Lower lobe of right lung (tissue), 2 donors: ENCODE measurements around the gene TRRAP. TPM values are rescaled to one million over a fixed set of nuclear protein-coding genes. Genes with fewer than 3 reads are reported as not detected.

Experiments
- ATAC-seq, 2 donors: fragments of 200-7000 bp; cut with Tn5 transposase; one replicate each; pipeline ENCODE4 v1.9.1; 2020 to 2022; ENCODE audit warnings: mild to moderate bottlenecking in 2 of 2, moderate library complexity in 2 of 2
- DNase-seq: peaks from one replicate; pipeline ENCODE4 v3.0.0-alpha.2; 2020
- H3K27ac ChIP-seq: fragments of 200-600 bp; one replicate; pipeline ENCODE4 v1.8.0; 2022
- H3K27me3 ChIP-seq: fragments of 200-600 bp; one replicate; pipeline ENCODE4 v1.8.0; 2022; ENCODE audit warnings: low read depth
- H3K36me3 ChIP-seq: fragments of 200-600 bp; one replicate; pipeline ENCODE4 v1.8.0; 2022; ENCODE audit warnings: mild to moderate bottlenecking
- H3K4me1 ChIP-seq: fragments of 200-600 bp; one replicate; pipeline ENCODE4 v1.8.0; 2022
- H3K4me3 ChIP-seq: fragments of 200-600 bp; one replicate; pipeline ENCODE4 v1.8.0; 2022; ENCODE audit warnings: mild to moderate bottlenecking
- H3K9me3 ChIP-seq: fragments of 200-600 bp; one replicate; pipeline ENCODE4 v1.8.0; 2022
- CTCF ChIP-seq: fragments of 200-600 bp; IDR thresholded peaks from one replicate; pipeline ENCODE4 v1.8.0; 2022; ENCODE audit warnings: antibody characterized with exemption, mild to moderate bottlenecking
- intact Hi-C: fragments of 100-400 bp; cut with DNase I; formaldehyde crosslinking; loops from one replicate; pipeline ENCODE4 v1.11.0; 2022
- total RNA-seq: library from RNA; stranded (reverse); fragmentation: NEBNext Ultra II Directional; extraction: Animal tissue kit (Norgen Biotek cat#: 25700); gene quantifications from one replicate; pipeline ENCODE4 v1.2.1, GENCODE V29; 2021
- donor health status: DM: no; HTN: yes; CAD: no; lungs with severe emphysema.

TRRAP gene
- total RNA-seq, 1 donor from 2014 or later = 38.5 TPM

DNA sequence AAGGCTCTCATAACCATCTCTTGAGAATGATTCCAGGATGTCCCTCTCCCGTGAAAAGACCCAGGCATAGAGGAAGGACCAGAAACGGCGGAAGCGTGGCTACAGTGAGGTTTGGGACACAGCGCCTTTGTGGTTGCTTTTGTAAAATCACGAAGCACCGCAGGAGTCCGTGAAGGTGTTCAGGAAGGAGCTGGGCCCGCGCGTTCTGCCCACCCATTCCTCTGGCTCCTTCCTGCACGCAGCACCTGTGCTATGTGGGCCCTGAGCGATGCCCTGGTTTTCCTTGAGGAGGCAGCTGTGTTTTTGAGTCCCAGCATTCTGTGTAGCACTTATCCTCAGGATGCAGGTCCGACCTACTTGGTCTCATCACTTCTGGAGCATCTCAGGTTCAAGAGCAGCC, 112.8 kb downstream of the TRRAP start:
- H3K4me3 ChIP-seq = no peak overlapping the region
- peaks cover 97% of the 10 kb centered on the region for H3K36me3 ChIP-seq
- no peak for TF ChIP-seq CTCF
- no peak overlapping the region for H3K27ac ChIP-seq
- intact Hi-C loops = no loop called here
- DNase-seq = no peak
- no peaks in the 10 kb centered on the region for H3K9me3 ChIP-seq
- no peaks in the 10 kb centered on the region for H3K27me3 ChIP-seq
- no peak for ATAC-seq
- no peaks in the 10 kb centered on the region for H3K4me1 ChIP-seq

GRCh38 chr7:98992076-98992475, 113.7 kb downstream of the TRRAP start:
- H3K4me3 ChIP-seq = no peak overlapping the region
- intact Hi-C loops = no loop called here
- ATAC-seq (no peak), DNase-seq (no peak)
- TF ChIP-seq CTCF = no peak
- no peaks in the 10 kb centered on the region for H3K9me3 ChIP-seq
- H3K27me3 ChIP-seq = no peaks in the 10 kb centered on the region
- no peak overlapping the region for H3K27ac ChIP-seq
- no peaks in the 10 kb centered on the region for H3K4me1 ChIP-seq
- peaks cover 96% of the 10 kb centered on the region for H3K36me3 ChIP-seq

DNA sequence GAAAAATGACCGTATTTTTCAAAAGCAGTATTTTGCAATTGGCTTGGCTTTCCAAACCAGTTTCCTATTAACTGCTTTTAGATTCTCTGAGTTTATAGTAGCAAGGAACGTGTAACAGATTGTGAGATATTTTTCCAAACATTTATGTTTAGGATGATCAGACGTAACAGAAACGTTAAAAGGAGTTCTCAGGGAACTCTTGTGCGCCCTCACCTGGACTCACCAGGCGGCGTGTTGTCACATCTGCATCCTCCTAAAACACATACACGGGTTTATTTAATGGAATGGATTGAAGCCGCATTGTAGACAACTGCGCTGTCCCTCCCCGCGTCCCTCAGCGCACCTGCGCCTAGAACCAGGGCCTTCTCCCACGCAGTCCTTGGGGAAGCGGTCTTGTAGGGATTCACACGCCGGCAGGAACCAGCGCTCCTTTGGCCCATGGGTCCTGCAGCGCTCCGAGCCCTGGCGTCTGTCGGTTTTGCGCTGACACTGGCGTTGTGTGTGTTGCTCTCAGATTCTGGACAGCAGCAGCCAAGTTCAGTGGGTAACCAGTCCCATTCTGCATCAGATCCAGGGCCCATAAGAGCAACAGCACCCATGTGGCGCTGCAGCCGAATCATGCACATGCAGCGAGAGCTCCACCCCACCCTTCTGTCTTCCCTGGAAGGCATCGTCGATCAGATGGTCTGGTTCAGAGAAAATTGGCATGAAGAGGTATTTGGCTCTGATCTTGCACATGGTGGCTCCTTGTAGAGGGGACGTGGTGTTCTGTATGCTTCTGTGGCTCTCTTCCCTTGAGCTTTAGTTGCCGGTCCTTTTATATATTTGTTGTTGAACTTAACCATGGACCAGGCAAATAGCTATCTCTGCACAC, 114.9 kb downstream of the TRRAP start:
- H3K27me3 ChIP-seq = no peaks in the 10 kb centered on the region
- TF ChIP-seq CTCF = no peak
- H3K4me1 ChIP-seq = no peaks in the 10 kb centered on the region
- H3K36me3 ChIP-seq = peaks cover 95% of the 10 kb centered on the region
- DNase-seq (no peak), ATAC-seq (no peak)
- H3K27ac ChIP-seq = no peak overlapping the region
- intact Hi-C loops = no loop called here
- H3K4me3 ChIP-seq = no peak overlapping the region
- no peaks in the 10 kb centered on the region for H3K9me3 ChIP-seq

DNA sequence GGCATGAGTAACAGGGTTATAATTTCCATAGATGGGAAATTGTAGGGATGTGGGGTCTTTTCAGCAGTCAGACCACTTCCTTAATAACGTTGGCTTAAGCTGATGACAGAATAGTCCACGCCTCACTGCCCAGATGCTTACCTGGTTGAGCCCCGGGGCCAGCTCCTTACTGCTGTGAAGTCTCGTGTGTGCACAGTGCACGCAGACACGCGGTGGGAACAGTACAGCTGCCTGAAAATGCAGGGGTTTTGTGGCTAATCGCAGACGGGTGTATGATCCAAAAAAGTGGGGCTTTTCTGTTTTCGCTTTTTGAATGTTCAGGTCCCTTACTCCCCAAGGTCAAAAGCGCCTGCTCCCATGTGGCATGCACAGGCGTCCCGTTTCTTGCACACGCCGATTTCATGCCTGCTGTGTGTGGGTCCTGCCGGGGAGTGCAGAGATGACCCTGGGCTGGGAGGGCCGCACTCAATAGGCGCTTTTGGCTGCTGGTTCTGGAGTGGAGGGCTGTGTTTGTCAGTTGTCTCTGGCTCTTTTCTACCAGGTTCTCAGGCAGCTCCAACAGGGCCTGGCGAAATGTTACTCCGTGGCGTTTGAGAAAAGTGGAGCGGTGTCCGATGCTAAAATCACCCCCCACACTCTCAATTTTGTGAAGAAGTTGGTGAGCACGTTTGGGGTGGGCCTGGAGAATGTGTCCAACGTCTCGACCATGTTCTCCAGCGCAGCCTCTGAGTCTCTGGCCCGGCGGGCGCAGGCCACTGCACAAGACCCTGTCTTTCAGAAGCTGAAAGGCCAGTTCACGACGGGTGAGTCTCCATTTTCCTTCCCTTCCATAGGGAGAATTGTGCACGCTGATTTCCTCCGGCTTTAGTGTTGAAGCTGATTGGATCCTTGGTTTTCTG, 116.0 kb downstream of the TRRAP start:
- no peaks in the 10 kb centered on the region for H3K9me3 ChIP-seq
- H3K4me3 ChIP-seq = no peak overlapping the region
- intact Hi-C loops = no loop called here
- H3K36me3 ChIP-seq = peaks cover 95% of the 10 kb centered on the region
- no peaks in the 10 kb centered on the region for H3K4me1 ChIP-seq
- no peak for ATAC-seq
- no peak for TF ChIP-seq CTCF
- no peak overlapping the region for H3K27ac ChIP-seq
- H3K27me3 ChIP-seq = no peaks in the 10 kb centered on the region
- DNase-seq = no peak

DNA sequence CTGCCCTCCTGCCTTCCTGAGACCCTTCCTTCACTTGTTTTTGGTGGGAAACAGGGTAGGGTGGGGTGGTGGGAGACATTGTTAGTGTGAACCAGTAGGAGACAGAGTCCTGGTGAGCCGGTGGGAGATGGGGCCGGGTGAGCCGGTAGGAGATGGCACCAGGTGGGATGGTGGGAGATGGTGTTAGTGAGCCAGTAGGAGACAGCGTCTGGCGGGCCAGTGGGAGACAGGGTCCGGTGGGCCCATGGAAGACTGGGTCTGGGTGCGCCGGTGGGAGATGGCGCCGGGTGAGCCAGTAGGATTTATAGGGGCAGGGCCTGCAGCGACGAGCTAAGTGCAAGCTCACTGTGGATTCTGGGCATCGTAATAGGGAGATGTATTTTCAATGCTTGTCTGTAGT, 116.8 kb downstream of the TRRAP start:
- Histone ChIP-seq H3K4me3 (no peak overlapping the region), H3K4me1 (no peaks in the 10 kb centered on the region), H3K27ac (no peak overlapping the region), H3K36me3 (peaks cover 95% of the 10 kb centered on the region), H3K27me3 (no peaks in the 10 kb centered on the region), H3K9me3 (no peaks in the 10 kb centered on the region)
- intact Hi-C loops = no loop called here
- DNase-seq (no peak), ATAC-seq (no peak)
- TF ChIP-seq CTCF = no peak
